Esophagus (tissue), 2 donors: ENCODE data around the gene TBX6. TPM values are rescaled to one million over a fixed set of nuclear protein-coding genes. Genes with fewer than 3 reads are reported as not detected.
"Not testable (repeated sequence)": the region's sequence is repeated elsewhere in the genome, so short reads cannot be mapped to it uniquely, and the experiment has no call there.

ENCODE experiments used
- H3K27ac ChIP-seq, 2 donors: one replicate each; pipeline ENCODE4 v1.5.1; 2013; ENCODE audit warnings: low read depth in 2 of 2, mild to moderate bottlenecking in 2 of 2, inconsistent platforms in 1 of 2, low read length in 1 of 2, moderate library complexity in 1 of 2
- H3K27me3 ChIP-seq, 2 donors: one replicate each; pipeline ENCODE4 v1.6.1; 2013; ENCODE audit warnings: low read length in 2 of 2, control low read depth in 1 of 2, mild to moderate bottlenecking in 1 of 2; ENCODE audit not compliant: insufficient read depth in 2 of 2, control insufficient read depth in 1 of 2
- H3K36me3 ChIP-seq, 2 donors: one replicate each; pipeline ENCODE4 v1.6.1; 2013; ENCODE audit warnings: low read length in 1 of 2; ENCODE audit not compliant: control insufficient read depth in 2 of 2, insufficient read depth in 2 of 2
- H3K4me1 ChIP-seq, 2 donors: one replicate each; pipeline ENCODE4 v1.6.1; 2013; ENCODE audit warnings: low read length in 1 of 2; ENCODE audit not compliant: control insufficient read depth in 2 of 2, insufficient read depth in 2 of 2
- H3K4me3 ChIP-seq, 2 donors: one replicate each; pipeline ENCODE4 v1.5.1; 2013; ENCODE audit warnings: low read length in 2 of 2, mild to moderate bottlenecking in 2 of 2, low read depth in 1 of 2, moderate library complexity in 1 of 2
- H3K9me3 ChIP-seq, 2 donors: one replicate each; pipeline ENCODE4 v1.6.1; 2013; ENCODE audit warnings: mild to moderate bottlenecking in 2 of 2, low read depth in 1 of 2, low read length in 1 of 2, moderate library complexity in 1 of 2; ENCODE audit not compliant: control insufficient read depth in 2 of 2, insufficient read depth in 1 of 2
- WGBS, 2 donors: extraction: QIAGEN DNeasy Blood & Tissue Kit; methylation state at CpG; one replicate each; pipeline ENCODE4 v1.1.7; 2013; 5-methylcytosine and 5-hydroxymethylcytosine counted together
- polyA plus RNA-seq, 2 donors: library from polyadenylated mRNA; stranded (reverse); fragments of 200-250 nt; gene quantifications; one replicate each; pipeline ENCODE4 v1.2.3, GENCODE V29; 2013
- donor health status: healthy with polysubstance abuse.
- donor health status: Bipolar disorder and iron deficiency.

TBX6 gene, protein sequence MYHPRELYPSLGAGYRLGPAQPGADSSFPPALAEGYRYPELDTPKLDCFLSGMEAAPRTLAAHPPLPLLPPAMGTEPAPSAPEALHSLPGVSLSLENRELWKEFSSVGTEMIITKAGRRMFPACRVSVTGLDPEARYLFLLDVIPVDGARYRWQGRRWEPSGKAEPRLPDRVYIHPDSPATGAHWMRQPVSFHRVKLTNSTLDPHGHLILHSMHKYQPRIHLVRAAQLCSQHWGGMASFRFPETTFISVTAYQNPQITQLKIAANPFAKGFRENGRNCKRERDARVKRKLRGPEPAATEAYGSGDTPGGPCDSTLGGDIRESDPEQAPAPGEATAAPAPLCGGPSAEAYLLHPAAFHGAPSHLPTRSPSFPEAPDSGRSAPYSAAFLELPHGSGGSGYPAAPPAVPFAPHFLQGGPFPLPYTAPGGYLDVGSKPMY
- 10 to 100 TPM in 1 of 2 donors, 1 to 10 TPM in 1; 6.2 to 15.8 TPM for polyA plus RNA-seq

DNA sequence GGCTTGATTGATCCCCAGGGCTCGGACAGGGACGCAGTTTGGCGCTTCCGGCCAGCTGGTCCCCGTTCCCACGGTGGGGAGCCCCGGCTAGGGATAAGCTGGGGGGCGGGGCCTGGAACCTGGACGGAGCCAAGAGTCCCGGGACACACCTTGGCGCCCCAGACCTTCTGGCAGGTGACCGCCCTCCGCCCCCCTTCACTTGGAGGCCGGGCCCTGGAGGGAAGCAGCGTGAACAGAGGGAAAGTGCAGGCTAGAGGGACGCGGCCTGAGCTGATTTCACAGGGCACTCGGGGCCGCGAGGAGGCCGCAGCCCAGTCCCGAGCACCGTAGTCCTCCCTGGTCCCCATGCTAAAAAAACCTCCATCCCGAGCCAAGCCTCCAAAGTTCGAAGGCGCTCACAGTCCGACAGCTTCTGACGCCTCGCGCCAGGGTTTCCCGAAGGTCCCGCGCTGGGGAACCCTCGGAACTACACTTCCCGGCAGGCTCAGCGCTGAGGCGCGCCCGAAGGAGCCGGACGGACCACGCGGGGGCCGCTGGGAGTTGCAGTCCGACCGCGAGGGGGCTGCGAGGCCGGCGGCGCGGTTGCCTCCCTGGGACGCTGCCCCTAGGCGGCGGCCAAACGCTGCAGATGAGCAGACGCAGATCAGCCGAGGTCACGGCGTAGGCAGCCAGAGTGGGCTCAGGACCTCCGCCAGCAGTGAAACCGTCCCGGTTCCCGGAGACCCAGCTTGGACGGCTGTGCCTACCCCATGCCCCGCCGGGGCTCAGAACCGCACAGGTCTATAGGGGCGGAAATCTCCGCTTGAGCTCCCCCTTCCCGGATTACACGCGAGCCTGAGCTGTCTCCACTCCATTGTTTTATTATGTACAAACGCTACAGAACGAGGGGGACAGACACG, at the start of gene TBX6:
TSS of gene TBX6 (minus strand) at position 451 of the 899 bp plus-strand sequence. CDS start 731 bp downstream, outside the sequence.
- Histone ChIP-seq H3K4me3 (peak within 1 kb of the TSS; percentile 50 to 60), H3K4me1 (peaks cover 5 to 33% of the 10 kb centered on the region in 2 donors), H3K9me3 (peaks cover 0 to 4% of the 10 kb centered on the region in 2 donors), H3K36me3 (peaks cover 0 to 14% of the 10 kb centered on the region in 2 donors), H3K27ac (peak within 1 kb of the TSS; percentile 97 to 98), H3K27me3 (no peaks in the 10 kb centered on the region)
- 1 to 2% methylated on average over 75 to 76 of the region's 76 CpGs for WGBS, 2 donors

GRCh38 chr16:30139583-30140481, 48.1 kb upstream of the TBX6 start:
- Histone ChIP-seq H3K4me3 (no peak overlapping the region), H3K9me3 (no peaks in the 10 kb centered on the region), H3K36me3 (no peaks in the 10 kb centered on the region), H3K27me3 (no peaks in the 10 kb centered on the region), H3K27ac (no peak overlapping the region), H3K4me1 (no peaks in the 10 kb centered on the region)
- 71 to 79% methylated on average over 13 of the region's 13 CpGs for WGBS, 2 donors

- Histone ChIP-seq H3K36me3 (no peaks in the 10 kb centered on the region), H3K27ac (no peak overlapping the region), H3K4me1 (no peaks in the 10 kb centered on the region), H3K27me3 (no peaks in the 10 kb centered on the region), H3K4me3 (no peak overlapping the region), H3K9me3 (no peaks in the 10 kb centered on the region)
- WGBS, 2 donors = 80 to 81% methylated on average over 8 of the region's 8 CpGs
Observed at GRCh38 chr16:30137897-30138296, 46.2 kb upstream of the TBX6 start.

DNA sequence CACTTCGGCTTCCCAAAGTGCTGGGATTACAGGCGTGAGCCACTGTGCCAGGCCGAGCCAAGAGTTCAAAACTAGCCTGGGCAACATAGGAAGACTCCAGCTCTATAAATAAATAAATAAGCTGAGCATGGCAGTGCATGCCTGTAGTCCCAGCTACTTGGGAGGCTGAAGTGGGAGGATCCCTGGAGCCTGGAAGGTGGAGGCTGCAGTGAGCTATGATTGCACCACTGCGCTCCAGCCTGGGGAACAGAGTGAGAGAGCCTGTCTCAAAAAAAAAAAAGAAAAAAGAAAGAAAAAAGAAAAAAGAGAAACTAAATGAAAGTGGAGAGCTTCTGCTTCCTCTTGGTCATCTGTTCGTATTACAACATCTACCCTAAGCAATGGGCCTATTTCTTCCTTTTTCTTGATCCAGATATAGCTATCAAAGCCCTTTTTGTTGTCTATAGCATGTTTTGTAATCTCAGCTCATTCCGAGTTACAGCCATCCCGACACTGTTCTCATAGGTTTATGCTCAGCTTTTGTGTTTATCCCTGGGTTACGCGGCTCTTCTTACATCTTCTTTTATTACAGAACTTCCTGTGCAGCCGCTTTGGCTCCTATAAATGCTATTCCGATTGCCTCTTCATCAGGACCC, 45.4 kb upstream of the TBX6 start:
- no peaks in the 10 kb centered on the region for H3K4me1 ChIP-seq
- H3K36me3 ChIP-seq = no peaks in the 10 kb centered on the region
- 77 to 80% methylated on average over 11 of the region's 11 CpGs for WGBS, 2 donors
- H3K27ac ChIP-seq = no peak overlapping the region
- no peak overlapping the region for H3K4me3 ChIP-seq
- H3K9me3 ChIP-seq = no peaks in the 10 kb centered on the region
- no peaks in the 10 kb centered on the region for H3K27me3 ChIP-seq

- no peak overlapping the region for H3K4me3 ChIP-seq
- H3K4me1 ChIP-seq = no peaks in the 10 kb centered on the region
- H3K27me3 ChIP-seq = no peaks in the 10 kb centered on the region
- H3K27ac ChIP-seq = no peak overlapping the region
- 77 to 80% methylated on average over 3 of the region's 3 CpGs for WGBS, 2 donors
- H3K9me3 ChIP-seq = no peaks in the 10 kb centered on the region
- no peaks in the 10 kb centered on the region for H3K36me3 ChIP-seq
Observed at GRCh38 chr16:30132591-30132990, 40.9 kb upstream of the TBX6 start.

DNA sequence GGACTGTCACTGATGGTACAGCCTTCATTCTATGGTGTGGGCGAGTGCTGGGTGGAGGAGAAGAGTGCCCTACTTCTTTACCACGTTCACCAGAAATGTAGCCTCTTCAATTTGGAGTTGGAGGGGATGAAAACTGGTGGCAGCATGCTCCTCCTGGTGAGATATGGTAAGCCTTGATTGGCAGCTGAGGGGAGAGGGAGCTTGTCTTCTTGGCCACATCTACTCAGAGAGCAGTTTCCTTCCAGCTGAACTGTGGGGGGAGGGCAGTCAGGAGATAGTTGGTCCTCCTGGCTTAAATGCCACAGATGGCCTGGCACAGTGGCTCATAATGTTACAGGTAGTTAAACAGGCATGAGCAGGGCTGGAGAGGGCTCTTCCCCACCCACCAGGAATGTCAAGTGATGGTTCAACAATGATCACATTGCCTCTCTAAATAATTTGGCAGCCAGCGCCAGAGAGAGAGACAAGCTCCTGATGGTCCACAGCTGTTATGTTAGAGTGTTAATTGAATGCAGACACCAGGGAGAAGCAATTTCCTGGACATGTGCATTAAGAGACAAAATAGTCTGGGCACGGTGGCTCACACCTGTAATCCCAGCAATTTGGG, 40.2 kb upstream of the TBX6 start:
- Histone ChIP-seq H3K27ac (no peak overlapping the region), H3K27me3 (no peaks in the 10 kb centered on the region), H3K4me1 (no peaks in the 10 kb centered on the region), H3K9me3 (no peaks in the 10 kb centered on the region), H3K36me3 (no peaks in the 10 kb centered on the region), H3K4me3 (no peak overlapping the region)
- 67 to 76% methylated on average over 4 of the region's 4 CpGs for WGBS, 2 donors

GRCh38 chr16:30127993-30128392, 36.3 kb upstream of the TBX6 start:
- H3K9me3 ChIP-seq = no peaks in the 10 kb centered on the region
- 78 to 91% methylated on average over 1 of the region's 1 CpG for WGBS, 2 donors
- H3K36me3 ChIP-seq = no peaks in the 10 kb centered on the region
- H3K4me3 ChIP-seq = no peak overlapping the region
- H3K4me1 ChIP-seq = no peaks in the 10 kb centered on the region
- H3K27me3 ChIP-seq = no peaks in the 10 kb centered on the region
- H3K27ac ChIP-seq = no peak overlapping the region

DNA sequence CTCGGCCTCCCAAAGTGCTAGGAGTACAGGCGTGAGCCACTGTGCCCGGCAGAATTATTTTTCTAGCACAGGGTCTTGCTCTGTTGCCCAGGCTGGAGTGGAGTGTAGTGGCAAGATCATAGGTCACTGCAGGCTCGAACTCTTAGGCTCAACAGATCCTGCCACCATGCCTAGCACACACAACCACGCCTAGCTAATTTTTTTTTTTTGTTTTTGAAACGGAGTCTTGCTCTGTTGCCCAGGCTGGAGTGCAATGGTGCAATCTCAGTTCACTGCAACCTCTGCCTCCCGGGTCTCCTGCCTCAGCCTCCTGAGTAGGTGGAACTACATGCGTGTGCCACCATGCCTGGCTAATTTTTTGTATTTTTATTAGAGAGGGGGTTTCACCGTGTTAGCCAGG, 34.0 kb upstream of the TBX6 start:
- H3K9me3 ChIP-seq, H3K4me3 ChIP-seq, H3K36me3 ChIP-seq, H3K4me1 ChIP-seq, H3K27ac ChIP-seq, H3K27me3 ChIP-seq: not testable (repeated sequence)
- 88 to 95% methylated on average over 9 of the region's 9 CpGs for WGBS, 2 donors
